HCT116 (cell line): ENCODE data around the gene SDF2. TPM values are rescaled to one million over a fixed set of nuclear protein-coding genes. Genes with fewer than 3 reads are reported as not detected.

ENCODE experiments used
- ATAC-seq: fragments of 200-7000 bp; cut with Tn5 transposase; 2 replicates; pipeline ENCODE4 v1.9.1; 2020; ENCODE audit warnings: mild to moderate bottlenecking, moderate library complexity
- BruUV-seq: library from RNA; stranded (reverse); fragments of 400-500 nt; replicated peaks from 2 replicates; lab custom pipeline; 2021; lab: Mats Ljungman, UMichigan
- CTCF ChIA-PET: fragments of 300-600 bp; sonication (Branson Sonifier 250); formaldehyde crosslinking; loops from one replicate; lab custom pipeline; 2021; ENCODE audit warnings: antibody characterized with exemption; lab: Charles Lee
- POLR2A ChIA-PET: fragments of 300-600, 350-600 bp; sonication (Branson Sonifier 250); formaldehyde crosslinking; loops from one replicate; lab custom pipeline; 2021; ENCODE audit warnings: antibody characterized with exemption; lab: Charles Lee
- RAD21 ChIA-PET, 2 experiments: fragments of 300-600 bp; sonication (Branson Sonifier 250); formaldehyde crosslinking; loops; one replicate each; lab custom pipeline; 2023; ENCODE audit warnings: low total read pairs in 2 of 2; ENCODE audit not compliant: uncharacterized antibody in 2 of 2, unreplicated experiment in 2 of 2, low non-redundant PET in 1 of 2; lab: Charles Lee
- DNase-seq: peaks from one replicate; pipeline ENCODE4 v3.0.0-alpha.2; 2010; ENCODE audit warnings: low read depth, low spot score
- H2AFZ ChIP-seq: fragments of 200-600 bp; shearing (Covaris generic), sonication (generic); 2 replicates; pipeline ENCODE4 v1.6.1; 2017; ENCODE audit warnings: low read depth, mixed run types, mixed read lengths, antibody characterized with exemption, low read length; ENCODE audit not compliant: poor library complexity, severe bottlenecking
- H3K27ac ChIP-seq: 2 replicates; pipeline ENCODE4 v1.5.1; 2012; ENCODE audit warnings: low read depth, low read length
- H3K27me3 ChIP-seq: fragments of 200-600 bp; sonication (generic); 2 replicates; pipeline ENCODE4 v1.6.1; 2016; ENCODE audit warnings: mixed run types, low read length, mixed read lengths; ENCODE audit not compliant: insufficient read depth
- H3K36me3 ChIP-seq, 2 experiments: fragments of 200-500 bp in 1 of 2; fragments of 200-600 bp in 1 of 2; sonication (Bioruptor generic) in 1 of 2; sonication (generic) in 1 of 2; 2 replicates each; pipeline versions ENCODE4 v1.5.1 to v1.6.1; 2014 to 2016; ENCODE audit warnings: low read length in 2 of 2, inconsistent platforms in 1 of 2, mixed read lengths in 1 of 2, mixed run types in 1 of 2; ENCODE audit not compliant: insufficient read depth in 2 of 2, control insufficient read depth in 1 of 2
- H3K4me1 ChIP-seq, 2 experiments: fragments of 200-600 bp in 1 of 2; sonication (generic) in 1 of 2; 2 replicates each; pipeline versions ENCODE4 v1.5.1 to v1.6.1; 2012 to 2017; ENCODE audit warnings: low read length in 2 of 2, inconsistent platforms in 1 of 2, mild to moderate bottlenecking in 1 of 2, mixed read lengths in 1 of 2, mixed run types in 1 of 2, moderate library complexity in 1 of 2; ENCODE audit not compliant: insufficient read depth in 2 of 2, control insufficient read depth in 1 of 2
- H3K4me2 ChIP-seq: fragments of 200-600 bp; sonication (generic); 2 replicates; pipeline ENCODE4 v1.6.1; 2017; ENCODE audit warnings: mixed run types, low read length, mixed read lengths
- H3K4me3 ChIP-seq, 2 experiments: fragments of 200-600 bp in 1 of 2; sonication (generic) in 1 of 2; replicated peaks in 1 of 2; 2 replicates each; pipeline ENCODE4 v1.5.1; 2011 to 2016; ENCODE audit warnings: low read length in 2 of 2, control low read depth in 1 of 2, low read depth in 1 of 2, mild to moderate bottlenecking in 1 of 2, mixed read lengths in 1 of 2, mixed run types in 1 of 2
- H3K79me2 ChIP-seq: fragments of 200-600 bp; sonication (generic); 2 replicates; pipeline ENCODE4 v1.6.1; 2017; ENCODE audit warnings: mild to moderate bottlenecking, mixed run types, low read length, moderate library complexity, mixed read lengths; ENCODE audit not compliant: insufficient read depth
- H3K9ac ChIP-seq: fragments of 200-600 bp; sonication (generic); 2 replicates; pipeline ENCODE4 v1.6.1; 2016; ENCODE audit warnings: low read length, mixed read lengths
- H3K9me2 ChIP-seq: fragments of 200-600 bp; sonication (generic), shearing (Covaris generic); 2 replicates; pipeline ENCODE4 v1.6.1; 2017; ENCODE audit warnings: mixed run types, mild to moderate bottlenecking, moderate library complexity; ENCODE audit not compliant: insufficient read depth
- H3K9me3 ChIP-seq, 2 experiments: fragments of 200-500 bp in 1 of 2; fragments of 200-600 bp in 1 of 2; sonication (Bioruptor generic) in 1 of 2; sonication (generic) in 1 of 2; 2 replicates each; pipeline ENCODE4 v1.6.1; 2014 to 2017; ENCODE audit warnings: low read length in 2 of 2, mixed read lengths in 2 of 2, inconsistent platforms in 1 of 2, low read depth in 1 of 2, mild to moderate bottlenecking in 1 of 2, mixed run types in 1 of 2, moderate library complexity in 1 of 2; ENCODE audit not compliant: control insufficient read depth in 1 of 2, insufficient read depth in 1 of 2
- H4K20me1 ChIP-seq: fragments of 200-600 bp; sonication (generic), shearing (Covaris generic); 2 replicates; pipeline ENCODE4 v1.6.1; 2017; ENCODE audit warnings: mixed run types, mild to moderate bottlenecking, moderate library complexity; ENCODE audit not compliant: insufficient read depth
- CBX3 ChIP-seq: IDR thresholded peaks from 2 replicates; pipeline ENCODE4 v1.6.1; 2012; ENCODE audit warnings: low read depth
- ELF1 ChIP-seq: IDR thresholded peaks from 2 replicates; pipeline ENCODE4 v1.6.1; 2012; ENCODE audit warnings: low read depth, borderline replicate concordance
- FOSL1 ChIP-seq: IDR thresholded peaks from 2 replicates; pipeline ENCODE4 v1.6.1; 2012; ENCODE audit warnings: low read depth
- POLR2A ChIP-seq: IDR thresholded peaks from 2 replicates; pipeline ENCODE4 v1.7.0; 2011; ENCODE audit warnings: borderline replicate concordance; ENCODE audit not compliant: insufficient read depth, insufficient read length; ENCODE audit errors: extremely low read depth
- SP1 ChIP-seq: IDR thresholded peaks from 2 replicates; pipeline ENCODE4 v1.6.1; 2012; ENCODE audit warnings: low read depth
- SRF ChIP-seq: IDR thresholded peaks from 2 replicates; pipeline ENCODE4 v1.6.1; 2012; ENCODE audit warnings: low read depth
- YY1 ChIP-seq: IDR thresholded peaks from 2 replicates; pipeline ENCODE4 v1.6.1; 2011; ENCODE audit warnings: low read length, low read depth, moderate library complexity, mild to moderate bottlenecking; ENCODE audit not compliant: insufficient replicate concordance; ENCODE audit errors: extremely low read depth
- ZFX ChIP-seq: fragments of 450-650 bp; IDR thresholded peaks from 2 replicates; pipeline ENCODE4 v1.6.1; 2017
- intact Hi-C: fragments of 100-400 bp; cut with micrococcal nuclease; formaldehyde crosslinking; loops from 2 replicates; pipeline ENCODE4 v1.10.0; 2022
- total RNA-seq: library from RNA; stranded (reverse); gene quantifications from one replicate; pipeline ENCODE4 v1.2.1, GENCODE V29; 2021; ENCODE audit not compliant: unreplicated experiment
- TF ChIP-seq, protein P1 (sequence below): IDR thresholded peaks from 2 replicates; pipeline ENCODE4 v1.6.1; 2012
- TF ChIP-seq, protein P2 (sequence below): IDR thresholded peaks from 2 replicates; pipeline ENCODE4 v1.6.1; 2012; ENCODE audit warnings: low read depth

The SDF2 gene
- total RNA-seq, 1 experiment from 2014 or later: 41.3 TPM

- H3K9ac ChIP-seq: no peak overlapping the region
- H3K36me3 ChIP-seq: peaks cover 72 to 73% of the 10 kb centered on the region in 2 experiments
- POLR2A ChIA-PET: no interaction called here
- no peak for ATAC-seq
- intact Hi-C loops: no loop called here
- TF ChIP-seq, protein P1, sequence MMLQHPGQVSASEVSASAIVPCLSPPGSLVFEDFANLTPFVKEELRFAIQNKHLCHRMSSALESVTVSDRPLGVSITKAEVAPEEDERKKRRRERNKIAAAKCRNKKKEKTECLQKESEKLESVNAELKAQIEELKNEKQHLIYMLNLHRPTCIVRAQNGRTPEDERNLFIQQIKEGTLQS: no peak
- TF ChIP-seq ZFX (no peak), FOSL1 (no peak), SP1 (no peak), CBX3 (no peak), POLR2A (no peak), ELF1 (no peak), SRF (no peak), YY1 (no peak)
- TF ChIP-seq, protein P2, sequence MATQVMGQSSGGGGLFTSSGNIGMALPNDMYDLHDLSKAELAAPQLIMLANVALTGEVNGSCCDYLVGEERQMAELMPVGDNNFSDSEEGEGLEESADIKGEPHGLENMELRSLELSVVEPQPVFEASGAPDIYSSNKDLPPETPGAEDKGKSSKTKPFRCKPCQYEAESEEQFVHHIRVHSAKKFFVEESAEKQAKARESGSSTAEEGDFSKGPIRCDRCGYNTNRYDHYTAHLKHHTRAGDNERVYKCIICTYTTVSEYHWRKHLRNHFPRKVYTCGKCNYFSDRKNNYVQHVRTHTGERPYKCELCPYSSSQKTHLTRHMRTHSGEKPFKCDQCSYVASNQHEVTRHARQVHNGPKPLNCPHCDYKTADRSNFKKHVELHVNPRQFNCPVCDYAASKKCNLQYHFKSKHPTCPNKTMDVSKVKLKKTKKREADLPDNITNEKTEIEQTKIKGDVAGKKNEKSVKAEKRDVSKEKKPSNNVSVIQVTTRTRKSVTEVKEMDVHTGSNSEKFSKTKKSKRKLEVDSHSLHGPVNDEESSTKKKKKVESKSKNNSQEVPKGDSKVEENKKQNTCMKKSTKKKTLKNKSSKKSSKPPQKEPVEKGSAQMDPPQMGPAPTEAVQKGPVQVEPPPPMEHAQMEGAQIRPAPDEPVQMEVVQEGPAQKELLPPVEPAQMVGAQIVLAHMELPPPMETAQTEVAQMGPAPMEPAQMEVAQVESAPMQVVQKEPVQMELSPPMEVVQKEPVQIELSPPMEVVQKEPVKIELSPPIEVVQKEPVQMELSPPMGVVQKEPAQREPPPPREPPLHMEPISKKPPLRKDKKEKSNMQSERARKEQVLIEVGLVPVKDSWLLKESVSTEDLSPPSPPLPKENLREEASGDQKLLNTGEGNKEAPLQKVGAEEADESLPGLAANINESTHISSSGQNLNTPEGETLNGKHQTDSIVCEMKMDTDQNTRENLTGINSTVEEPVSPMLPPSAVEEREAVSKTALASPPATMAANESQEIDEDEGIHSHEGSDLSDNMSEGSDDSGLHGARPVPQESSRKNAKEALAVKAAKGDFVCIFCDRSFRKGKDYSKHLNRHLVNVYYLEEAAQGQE: no peak
- TF ChIP-seq, all 23 proteins: peak for 0
- Histone ChIP-seq H3K27ac (no peak overlapping the region), H3K9me2 (no peaks in the 10 kb centered on the region), H3K4me2 (no peak overlapping the region), H3K4me1 (no peaks in the 10 kb centered on the region), H3K79me2 (no peaks in the 10 kb centered on the region), H3K9me3 (no peaks in the 10 kb centered on the region), H4K20me1 (no peaks in the 10 kb centered on the region), H2AFZ (no peak overlapping the region), H3K4me3 (no peak overlapping the region), H3K27me3 (no peaks in the 10 kb centered on the region)
- no peak for DNase-seq
- no TSS peak for BruUV-seq
- CTCF ChIA-PET: no interaction called here
- RAD21 ChIA-PET: no interaction called here
These were observed 27.3 kb upstream of the SDF2 start for GRCh38 chr17:28689011-28689410.
